Measurements from ENCODE around the gene CCDC34. TPM values are rescaled to one million over a fixed set of nuclear protein-coding genes. Genes with fewer than 3 reads are reported as not detected.
"Not testable (repeated sequence)": the region's sequence is repeated elsewhere in the genome, so short reads cannot be mapped to it uniquely, and the experiment has no call there.

The CCDC34 gene
- total RNA-seq, 1 donor, result 1.4 TPM

DNA sequence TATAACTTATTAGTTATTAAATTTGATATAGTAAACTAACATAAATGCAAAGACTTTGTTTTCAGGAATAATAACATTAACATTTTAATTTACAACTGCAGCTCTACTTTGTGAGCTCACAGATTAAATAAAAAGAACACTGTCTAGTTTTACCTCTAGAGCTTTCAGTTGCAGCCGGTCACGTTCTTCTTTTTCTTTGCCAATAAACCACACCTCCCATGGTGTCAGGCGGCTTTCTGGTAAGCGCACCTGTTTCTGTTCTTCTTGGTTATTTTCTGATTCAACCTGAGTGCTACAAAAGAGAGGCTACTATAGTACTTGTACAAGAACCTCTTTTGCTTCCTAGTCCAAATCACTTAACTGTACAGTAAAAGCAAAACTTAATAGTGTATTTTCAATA is 5.8 kb downstream of the CCDC34 start:
- Histone ChIP-seq H3K4me3 (ENCODE audit: low read length) (no peak overlapping the region), H3K4me1 (ENCODE audit: insufficient read depth, low read length) (peaks cover 3% of the 10 kb centered on the region), H3K9me3 (ENCODE audit: low read depth, low read length) (no peaks in the 10 kb centered on the region), H3K27me3 (ENCODE audit: insufficient read depth, low read length) (no peaks in the 10 kb centered on the region)

DNA sequence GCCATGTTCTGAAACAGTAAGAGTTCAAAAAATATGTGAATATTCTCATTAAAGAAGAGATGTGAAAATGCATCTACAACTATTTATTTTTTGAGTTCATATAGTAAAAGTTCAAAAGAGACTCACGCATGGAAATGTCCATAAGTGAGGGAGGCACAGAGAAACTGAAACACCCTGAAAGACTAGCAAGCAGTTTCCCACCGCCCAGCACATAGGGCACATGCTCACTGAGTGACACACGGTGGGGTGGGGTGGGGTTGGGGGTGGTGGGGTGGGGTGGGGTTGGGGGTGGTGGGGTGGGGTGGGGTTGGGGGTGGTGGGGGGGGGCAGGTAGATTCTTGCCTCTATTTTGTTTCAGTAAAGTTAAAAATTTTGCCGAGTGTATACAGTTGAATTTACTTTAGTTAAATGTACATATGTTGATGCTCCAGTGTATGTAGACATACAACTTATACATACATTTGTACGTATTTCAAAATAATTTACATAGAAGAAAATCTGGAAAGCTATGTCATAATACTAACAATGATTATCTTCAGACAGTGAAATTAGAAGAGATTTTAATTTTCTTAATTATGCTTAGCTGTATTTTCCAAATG is 6.3 kb downstream of the CCDC34 start:
- H3K4me3 ChIP-seq (ENCODE audit: low read length), result no peak overlapping the region
- no peaks in the 10 kb centered on the region for H3K27me3 ChIP-seq (ENCODE audit: insufficient read depth, low read length)
- H3K4me1 ChIP-seq (ENCODE audit: insufficient read depth, low read length), result no peaks in the 10 kb centered on the region

GRCh38 chr11:27355575-27356104 is 7.4 kb downstream of the CCDC34 start:
- Histone ChIP-seq H3K4me3 (ENCODE audit: low read length) (no peak overlapping the region), H3K4me1 (ENCODE audit: insufficient read depth, low read length) (no peaks in the 10 kb centered on the region)

More for the DNA sequence above, 6.3 kb downstream of the CCDC34 start:
- no peaks in the 10 kb centered on the region for H3K9me3 ChIP-seq (ENCODE audit: low read depth, low read length)

GRCh38 chr11:27354359-27354965 is 8.6 kb downstream of the CCDC34 start:
- Histone ChIP-seq H3K27me3 (ENCODE audit: insufficient read depth, low read length) (no peaks in the 10 kb centered on the region), H3K9me3 (ENCODE audit: low read depth, low read length) (no peaks in the 10 kb centered on the region), H3K4me1 (ENCODE audit: insufficient read depth, low read length) (no peaks in the 10 kb centered on the region), H3K4me3 (ENCODE audit: low read length) (no peak overlapping the region)

More at GRCh38 chr11:27355575-27356104, 7.4 kb downstream of the CCDC34 start:
- H3K27me3 ChIP-seq (ENCODE audit: insufficient read depth, low read length), result no peaks in the 10 kb centered on the region
- H3K9me3 ChIP-seq (ENCODE audit: low read depth, low read length), result no peaks in the 10 kb centered on the region

- Histone ChIP-seq H3K4me3 (ENCODE audit: low read length) (no peak overlapping the region), H3K9me3 (ENCODE audit: low read depth, low read length) (no peaks in the 10 kb centered on the region), H3K4me1 (ENCODE audit: insufficient read depth, low read length) (no peaks in the 10 kb centered on the region), H3K27me3 (ENCODE audit: insufficient read depth, low read length) (no peaks in the 10 kb centered on the region)
Measured at GRCh38 chr11:27353593-27354358, 9.2 kb downstream of the CCDC34 start.

DNA sequence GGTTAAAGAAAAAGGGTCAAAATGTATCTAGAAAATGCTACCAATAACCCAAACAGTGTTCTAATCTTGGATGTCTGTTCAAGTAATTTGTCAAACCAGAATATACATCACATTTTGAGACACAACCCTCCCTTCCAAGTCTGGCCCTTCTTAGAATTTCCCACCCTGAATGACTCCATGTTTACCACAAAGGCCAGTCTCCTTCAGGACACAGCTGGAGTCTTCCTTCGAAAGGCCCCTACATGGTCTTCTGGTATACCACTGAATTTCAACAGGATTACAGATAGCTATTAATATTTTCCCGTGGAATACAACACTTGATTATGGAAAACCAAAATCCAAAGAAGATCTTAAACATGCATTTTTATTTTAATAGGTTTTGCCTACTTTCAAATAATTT is 10.2 kb downstream of the CCDC34 start:
- Histone ChIP-seq H3K27me3 (ENCODE audit: insufficient read depth, low read length) (no peaks in the 10 kb centered on the region), H3K4me3 (ENCODE audit: low read length) (no peak overlapping the region), H3K9me3 (ENCODE audit: low read depth, low read length) (no peaks in the 10 kb centered on the region), H3K4me1 (ENCODE audit: insufficient read depth, low read length) (no peaks in the 10 kb centered on the region)

DNA sequence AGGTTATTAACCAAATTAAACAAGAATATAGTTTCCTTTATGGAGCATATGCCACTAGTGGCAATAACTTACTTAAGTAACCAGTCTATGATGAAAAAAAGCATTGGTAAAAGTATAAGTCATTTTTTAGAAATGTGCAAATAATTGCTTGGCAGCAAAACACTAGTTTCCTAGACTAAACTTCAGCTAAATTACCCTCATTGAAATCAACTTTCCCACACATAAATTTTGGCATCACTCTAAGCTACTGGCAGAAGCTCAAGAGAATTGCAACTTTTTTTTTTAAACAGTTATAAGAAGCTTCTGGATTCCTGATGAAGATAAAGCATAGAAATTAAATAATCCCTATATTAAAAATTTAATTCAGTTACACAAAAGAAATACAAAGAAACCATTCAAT is 12.5 kb downstream of the CCDC34 start:
- Histone ChIP-seq H3K27me3 (ENCODE audit: insufficient read depth, low read length) (no peaks in the 10 kb centered on the region), H3K4me1 (ENCODE audit: insufficient read depth, low read length) (no peaks in the 10 kb centered on the region), H3K9me3 (ENCODE audit: low read depth, low read length) (no peaks in the 10 kb centered on the region), H3K4me3 (ENCODE audit: low read length) (no peak overlapping the region)

DNA sequence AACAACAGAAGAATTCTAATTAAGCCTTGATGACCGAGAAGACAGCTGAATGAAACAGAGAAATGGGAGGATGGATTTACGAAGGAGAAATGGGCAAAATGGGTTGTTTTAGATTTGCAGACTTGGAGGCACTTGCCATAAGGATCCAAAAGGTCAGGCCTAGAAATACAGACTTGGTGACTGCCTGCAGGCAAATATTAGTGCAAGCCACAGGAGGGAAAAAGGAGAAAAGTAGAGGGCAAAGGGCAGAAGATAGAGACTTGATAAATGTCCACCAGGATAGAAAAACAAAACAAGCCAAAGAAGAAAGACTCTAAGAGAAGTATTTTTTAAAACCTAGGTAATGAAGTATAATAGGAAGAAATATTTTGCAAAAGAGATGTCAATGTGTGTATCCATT is 13.1 kb downstream of the CCDC34 start:
- Histone ChIP-seq H3K4me3 (ENCODE audit: low read length) (no peak overlapping the region), H3K9me3 (ENCODE audit: low read depth, low read length) (no peaks in the 10 kb centered on the region), H3K4me1 (ENCODE audit: insufficient read depth, low read length) (no peaks in the 10 kb centered on the region), H3K27me3 (ENCODE audit: insufficient read depth, low read length) (no peaks in the 10 kb centered on the region)

GRCh38 chr11:27348340-27348873 is 14.6 kb downstream of the CCDC34 start:
- H3K27me3 ChIP-seq (ENCODE audit: insufficient read depth, low read length), result no peaks in the 10 kb centered on the region
- no peak overlapping the region for H3K4me3 ChIP-seq (ENCODE audit: low read length)
- H3K4me1 ChIP-seq (ENCODE audit: insufficient read depth, low read length), result no peaks in the 10 kb centered on the region
- H3K9me3 ChIP-seq (ENCODE audit: low read depth, low read length), result no peaks in the 10 kb centered on the region

DNA sequence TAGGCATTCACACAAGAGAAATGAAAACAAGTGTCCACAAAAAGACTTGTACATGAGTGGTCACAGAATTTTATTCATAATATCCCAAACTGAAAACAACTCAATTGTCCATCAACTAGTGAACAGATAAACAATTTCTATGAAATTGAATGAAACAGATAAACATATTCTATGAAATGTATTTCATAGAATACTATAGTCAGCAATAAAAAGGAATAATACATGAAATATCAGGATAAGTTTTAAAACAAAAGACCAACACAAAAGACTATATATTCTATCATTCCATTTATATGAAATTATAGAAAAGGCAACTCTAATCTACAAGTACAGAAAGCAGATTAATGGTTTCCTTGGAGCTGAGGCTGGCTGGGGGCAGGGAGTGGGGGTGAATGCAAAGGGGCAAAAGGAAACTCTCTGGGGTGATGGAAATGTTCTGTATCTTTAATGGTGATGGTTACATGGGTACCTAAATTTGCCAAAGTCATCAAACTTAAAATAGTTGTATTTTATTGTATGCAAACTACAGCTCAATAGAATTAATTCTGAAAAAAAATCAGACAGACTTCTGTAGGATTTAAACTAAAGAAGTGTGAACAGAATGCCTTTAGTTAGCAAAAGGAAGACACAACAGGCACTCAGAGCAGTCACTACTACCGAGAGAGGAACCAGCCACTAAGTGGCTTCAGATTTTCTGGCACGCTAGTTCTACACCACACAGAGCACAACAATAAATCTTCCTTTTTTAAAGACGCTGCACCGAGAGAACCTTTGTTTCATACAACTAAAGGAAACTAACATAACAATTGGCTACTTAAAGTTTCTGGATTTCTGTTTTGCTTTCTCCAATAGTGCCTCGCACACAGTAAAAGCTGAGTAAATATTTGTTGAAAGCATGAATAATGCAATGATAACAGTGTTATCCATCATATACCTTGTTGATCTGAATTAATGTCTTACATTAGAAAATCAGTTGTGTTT is 15.4 kb downstream of the CCDC34 start:
- no peaks in the 10 kb centered on the region for H3K4me1 ChIP-seq (ENCODE audit: insufficient read depth, low read length)
- no peaks in the 10 kb centered on the region for H3K9me3 ChIP-seq (ENCODE audit: low read depth, low read length)
- H3K4me3 ChIP-seq (ENCODE audit: low read length), result no peak overlapping the region
- no peaks in the 10 kb centered on the region for H3K27me3 ChIP-seq (ENCODE audit: insufficient read depth, low read length)

GRCh38 chr11:27339941-27340340 is 23.1 kb downstream of the CCDC34 start:
- Histone ChIP-seq H3K9me3 (ENCODE audit: low read depth, low read length) (no peaks in the 10 kb centered on the region), H3K4me3 (ENCODE audit: low read length) (no peak overlapping the region), H3K27me3 (ENCODE audit: insufficient read depth, low read length) (no peaks in the 10 kb centered on the region), H3K4me1 (ENCODE audit: insufficient read depth, low read length) (no peaks in the 10 kb centered on the region)

DNA sequence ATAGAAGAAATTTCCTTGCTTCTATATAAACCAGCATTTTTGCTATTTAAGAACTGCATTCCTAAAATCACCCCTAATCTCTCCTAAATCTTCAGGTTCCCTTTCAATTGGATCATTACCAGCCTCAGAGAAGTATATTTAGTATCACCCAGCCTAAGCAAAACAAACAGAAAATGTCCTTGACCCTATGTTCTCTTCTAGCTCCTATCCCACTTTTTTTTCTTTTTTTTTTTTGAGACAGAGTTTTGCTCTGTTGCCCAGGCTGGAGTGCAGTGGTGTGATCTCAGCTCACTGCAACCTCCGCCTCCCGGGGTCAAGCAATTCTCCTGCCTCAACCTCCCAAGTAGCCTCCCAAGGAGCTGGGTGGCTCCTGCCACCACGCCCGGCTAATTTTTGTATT is 28.3 kb downstream of the CCDC34 start:
- H3K4me3 ChIP-seq (ENCODE audit: low read length); H3K9me3 ChIP-seq (ENCODE audit: low read depth, low read length); H3K4me1 ChIP-seq (ENCODE audit: insufficient read depth, low read length); H3K27me3 ChIP-seq (ENCODE audit: insufficient read depth, low read length): not testable (repeated sequence)

DNA sequence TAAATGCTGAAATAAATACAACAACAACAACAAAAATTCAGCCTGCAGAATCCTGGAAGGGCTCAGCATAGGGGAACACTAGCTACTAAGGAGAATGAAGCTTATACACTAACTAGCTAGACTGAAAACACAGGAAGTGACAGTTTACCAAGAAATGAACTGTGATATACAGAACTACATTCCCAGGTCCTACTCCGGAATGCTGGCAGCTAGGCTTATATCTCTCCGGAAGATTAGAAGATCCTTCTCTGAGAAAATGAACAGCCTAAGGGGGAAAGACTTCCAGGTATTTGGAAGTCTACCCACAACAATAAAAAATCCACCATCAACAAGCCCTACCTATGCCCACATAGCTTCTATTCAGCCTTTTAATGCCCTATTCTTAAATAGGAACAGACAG is 31.0 kb downstream of the CCDC34 start:
- no peaks in the 10 kb centered on the region for H3K4me1 ChIP-seq (ENCODE audit: insufficient read depth, low read length)
- H3K27me3 ChIP-seq (ENCODE audit: insufficient read depth, low read length), result no peaks in the 10 kb centered on the region
- H3K4me3 ChIP-seq (ENCODE audit: low read length), result no peak overlapping the region
- H3K9me3 ChIP-seq (ENCODE audit: low read depth, low read length), result no peaks in the 10 kb centered on the region

DNA sequence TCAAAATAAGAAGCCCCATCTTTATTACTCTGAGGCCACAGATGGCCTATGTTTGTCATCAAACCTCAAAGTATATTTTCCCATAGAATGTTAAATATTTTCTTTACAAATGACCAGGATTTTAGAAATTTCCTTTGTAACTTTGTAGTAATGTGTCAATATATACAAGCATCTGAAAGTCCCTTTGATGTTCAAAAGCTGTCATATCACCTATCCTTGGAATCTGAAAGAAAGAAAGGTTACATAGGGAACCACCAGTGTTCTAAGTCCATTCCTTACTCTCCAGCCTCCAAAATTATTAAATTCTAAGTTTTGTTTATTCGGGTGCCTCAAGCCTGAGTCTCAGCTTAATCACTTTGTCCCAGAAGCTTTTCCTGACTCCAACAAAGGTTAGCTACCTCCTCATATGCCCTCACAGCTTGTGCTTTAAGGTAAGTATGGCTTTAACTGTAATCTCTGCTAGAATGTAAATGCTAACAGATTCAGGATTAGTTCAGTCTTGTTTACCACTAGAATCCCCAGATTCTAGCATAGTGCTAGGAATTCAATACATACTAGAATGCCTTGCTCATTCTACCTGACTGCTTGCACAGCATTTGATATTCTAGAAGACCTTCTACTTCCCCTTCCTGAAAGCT is 32.3 kb downstream of the CCDC34 start:
- Histone ChIP-seq H3K4me3 (ENCODE audit: low read length) (no peak overlapping the region), H3K9me3 (ENCODE audit: low read depth, low read length) (no peaks in the 10 kb centered on the region), H3K27me3 (ENCODE audit: insufficient read depth, low read length) (no peaks in the 10 kb centered on the region)

More for the DNA sequence above, 32.3 kb downstream of the CCDC34 start:
- H3K4me1 ChIP-seq (ENCODE audit: insufficient read depth, low read length), result no peaks in the 10 kb centered on the region

Data from mononuclear cell (primary cell).